ENCODE measurements around the gene CLDND1.

CLDND1 gene

DNA sequence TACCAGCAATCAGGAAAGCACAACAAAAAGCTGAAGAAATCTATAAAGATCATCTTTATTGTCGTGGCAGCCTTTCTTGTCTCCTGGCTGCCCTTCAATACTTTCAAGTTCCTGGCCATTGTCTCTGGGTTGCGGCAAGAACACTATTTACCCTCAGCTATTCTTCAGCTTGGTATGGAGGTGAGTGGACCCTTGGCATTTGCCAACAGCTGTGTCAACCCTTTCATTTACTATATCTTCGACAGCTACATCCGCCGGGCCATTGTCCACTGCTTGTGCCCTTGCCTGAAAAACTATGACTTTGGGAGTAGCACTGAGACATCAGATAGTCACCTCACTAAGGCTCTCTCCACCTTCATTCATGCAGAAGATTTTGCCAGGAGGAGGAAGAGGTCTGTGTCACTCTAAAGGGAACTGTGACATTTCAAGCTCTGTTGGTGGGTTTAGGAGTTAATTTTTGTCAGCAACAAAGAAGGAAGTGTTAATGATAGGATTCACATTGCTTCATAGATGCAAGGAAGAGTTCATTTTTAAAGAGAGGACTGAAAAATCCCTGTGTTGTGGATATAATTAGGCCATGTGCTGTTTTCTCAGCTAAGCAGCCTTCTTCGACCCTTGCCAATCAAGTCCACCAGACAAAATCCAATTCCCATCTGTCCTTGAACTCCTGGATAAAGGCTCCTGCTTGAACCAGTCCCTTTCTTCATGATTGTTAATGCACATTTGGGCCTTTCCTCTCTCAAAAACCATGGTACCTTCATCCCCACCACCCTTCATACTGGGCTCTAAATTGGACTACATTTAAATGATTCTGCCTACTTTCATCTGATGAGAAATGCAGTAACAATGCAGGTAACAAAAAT is 10.2 kb upstream of the CLDND1 start:
- H3K4me1 Mint-ChIP-seq: peaks cover 29% of the 10 kb centered on the region

GRCh38 chr3:98532275-98532637 is 9.6 kb upstream of the CLDND1 start:
- no peak for ATAC-seq
- Mint-ChIP-seq H3K4me1 (peaks cover 29% of the 10 kb centered on the region), H3K36me3 (peaks cover 43% of the 10 kb centered on the region), H3K4me3 (peak overlapping the region; percentile 84), H3K9me3 (no peaks in the 10 kb centered on the region), H3K27me3 (no peaks in the 10 kb centered on the region), H3K27ac (peak overlapping the region; percentile 77)

More for the DNA sequence above, 10.2 kb upstream of the CLDND1 start:
- ATAC-seq: no peak
- H3K27me3 Mint-ChIP-seq: no peaks in the 10 kb centered on the region
- peak overlapping the region; percentile 77 for H3K27ac Mint-ChIP-seq
- H3K36me3 Mint-ChIP-seq: peaks cover 43% of the 10 kb centered on the region
- H3K9me3 Mint-ChIP-seq: no peaks in the 10 kb centered on the region
- peak overlapping the region; percentile 84 for H3K4me3 Mint-ChIP-seq

DNA sequence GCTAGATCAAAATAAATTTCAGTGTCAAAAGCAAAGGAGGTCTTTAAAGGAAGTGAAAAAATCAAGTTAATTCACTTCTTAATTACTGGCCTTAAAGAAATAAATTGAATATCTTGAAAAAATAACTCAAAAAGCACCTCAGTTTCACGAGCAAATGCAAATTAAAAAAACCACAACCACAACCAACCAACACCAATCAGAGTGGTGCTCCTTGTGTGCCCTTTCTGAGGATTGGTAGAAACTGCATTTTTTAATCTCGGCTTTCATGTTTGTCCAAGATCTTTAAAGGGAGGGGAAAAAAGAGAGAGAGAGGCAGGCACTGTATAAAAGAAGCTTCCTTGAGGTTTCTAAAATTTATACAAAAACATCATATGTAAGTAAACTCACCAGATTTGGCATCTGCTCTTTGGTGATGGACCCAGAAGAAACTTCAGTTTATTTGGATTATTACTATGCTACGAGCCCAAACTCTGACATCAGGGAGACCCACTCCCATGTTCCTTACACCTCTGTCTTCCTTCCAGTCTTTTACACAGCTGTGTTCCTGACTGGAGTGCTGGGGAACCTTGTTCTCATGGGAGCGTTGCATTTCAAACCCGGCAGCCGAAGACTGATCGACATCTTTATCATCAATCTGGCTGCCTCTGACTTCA is 9.0 kb upstream of the CLDND1 start, which contains the start of gene GPR15:
Gene GPR15, plus strand, starts transcription at position 357 of the 653 bp plus-strand sequence. Its CDS starts 56 bp downstream, at position 413.
- Mint-ChIP-seq H3K27me3 (no peaks in the 10 kb centered on the region), H3K4me3 (peak within 1 kb of the TSS; percentile 84), H3K27ac (peak within 1 kb of the TSS; percentile 77), H3K4me1 (peaks cover 29% of the 10 kb centered on the region), H3K9me3 (no peaks in the 10 kb centered on the region), H3K36me3 (peaks cover 43% of the 10 kb centered on the region)
- ATAC-seq: peak; percentile 61

DNA sequence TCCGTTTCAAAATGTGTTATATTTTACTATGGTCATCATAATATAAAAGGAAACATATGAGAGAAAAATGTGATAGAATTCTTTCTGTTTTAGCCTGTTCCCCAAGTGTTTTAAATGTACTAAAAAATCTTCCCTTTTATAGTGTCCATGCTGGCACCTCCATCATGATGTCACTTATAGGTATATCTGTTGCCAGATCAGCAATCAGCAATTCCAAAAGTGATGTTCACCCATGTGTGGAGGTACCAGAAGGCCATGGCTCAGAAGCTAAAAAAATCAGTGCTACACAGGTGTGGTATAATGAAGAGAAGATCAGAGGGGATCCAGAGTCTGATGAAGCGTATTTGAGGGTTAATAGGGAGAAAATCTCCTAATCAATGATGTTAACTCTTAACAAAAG is 8.0 kb upstream of the CLDND1 start:
- Mint-ChIP-seq H3K9me3 (no peaks in the 10 kb centered on the region), H3K27ac (peak overlapping the region; percentile 77), H3K27me3 (no peaks in the 10 kb centered on the region), H3K36me3 (peaks cover 43% of the 10 kb centered on the region), H3K4me1 (peaks cover 29% of the 10 kb centered on the region), H3K4me3 (peak overlapping the region; percentile 84)
- ATAC-seq: no peak

- no peaks in the 10 kb centered on the region for H3K27me3 Mint-ChIP-seq
- peak overlapping the region; percentile 84 for H3K4me3 Mint-ChIP-seq
- no peaks in the 10 kb centered on the region for H3K9me3 Mint-ChIP-seq
- no peak for ATAC-seq
- H3K27ac Mint-ChIP-seq: peak overlapping the region; percentile 43
- peaks cover 32% of the 10 kb centered on the region for H3K4me1 Mint-ChIP-seq
- peaks cover 47% of the 10 kb centered on the region for H3K36me3 Mint-ChIP-seq
These were observed 7.3 kb upstream of the CLDND1 start for GRCh38 chr3:98529856-98530459.

DNA sequence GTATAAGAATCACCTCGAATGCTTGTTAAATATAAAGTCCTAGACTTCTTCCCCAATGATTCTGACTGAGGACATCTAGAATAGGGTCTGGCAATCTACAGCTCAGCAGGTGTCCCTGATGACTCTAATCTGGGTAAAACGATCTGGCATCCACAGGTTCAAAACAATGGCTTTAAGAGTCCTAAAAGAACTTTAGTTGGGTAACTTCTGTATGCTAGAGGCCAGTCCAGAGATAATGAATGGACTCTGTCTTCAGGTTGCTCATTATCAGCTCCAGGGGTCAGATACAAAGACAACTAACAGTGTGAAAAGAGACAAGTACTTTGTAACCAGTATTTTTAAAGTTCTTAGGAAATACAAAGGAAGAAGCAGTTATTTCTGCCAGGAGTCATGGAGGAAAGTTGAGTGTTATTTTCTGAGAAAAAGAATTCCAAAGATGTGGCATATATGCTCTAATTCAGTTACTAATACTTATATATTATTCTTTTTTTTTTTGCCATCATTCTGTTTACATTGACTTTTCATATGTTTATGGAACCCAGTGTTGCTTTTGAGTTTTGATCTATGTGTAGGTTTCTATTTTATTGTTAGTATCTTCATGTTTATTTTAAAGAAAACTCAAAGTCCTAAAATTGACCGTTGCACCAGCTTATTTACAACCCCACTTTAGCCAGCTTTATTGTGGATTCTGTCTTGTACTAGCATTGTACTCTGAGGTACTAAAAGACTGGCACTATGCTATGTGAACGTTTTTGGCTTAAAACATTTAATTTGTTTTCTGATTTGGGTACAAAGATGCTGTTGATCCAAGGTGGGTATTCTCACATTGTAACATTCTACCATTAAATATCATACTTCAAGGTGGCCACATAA is 6.0 kb upstream of the CLDND1 start:
- no peak for ATAC-seq
- Mint-ChIP-seq H3K36me3 (peaks cover 59% of the 10 kb centered on the region), H3K27ac (peak overlapping the region; percentile 51), H3K4me1 (peaks cover 43% of the 10 kb centered on the region), H3K27me3 (no peaks in the 10 kb centered on the region), H3K9me3 (no peaks in the 10 kb centered on the region), H3K4me3 (peak overlapping the region; percentile 67)

- Mint-ChIP-seq H3K4me1 (peaks cover 55% of the 10 kb centered on the region), H3K27me3 (no peaks in the 10 kb centered on the region), H3K27ac (peak overlapping the region; percentile 40), H3K9me3 (no peaks in the 10 kb centered on the region), H3K36me3 (peaks cover 42% of the 10 kb centered on the region), H3K4me3 (no peak overlapping the region)
- ATAC-seq: no peak
These were observed 2.8 kb upstream of the CLDND1 start for GRCh38 chr3:98525494-98525893.

- Mint-ChIP-seq H3K27me3 (no peaks in the 10 kb centered on the region), H3K9me3 (no peaks in the 10 kb centered on the region), H3K4me3 (peak overlapping the region; percentile 89), H3K4me1 (peaks cover 64% of the 10 kb centered on the region), H3K36me3 (peaks cover 55% of the 10 kb centered on the region), H3K27ac (peak overlapping the region; percentile 72)
- ATAC-seq: peak; percentile 73
These were observed 682 bp downstream of the CLDND1 start for GRCh38 chr3:98521897-98522543.

GRCh38 chr3:98519351-98519750 is 3.4 kb downstream of the CLDND1 start:
- Mint-ChIP-seq H3K9me3 (no peaks in the 10 kb centered on the region), H3K27ac (no peak overlapping the region), H3K36me3 (peaks cover 63% of the 10 kb centered on the region), H3K4me1 (peaks cover 54% of the 10 kb centered on the region), H3K27me3 (no peaks in the 10 kb centered on the region), H3K4me3 (peak overlapping the region; percentile 4)
- no peak for ATAC-seq

GRCh38 chr3:98518816-98519215 is 3.9 kb downstream of the CLDND1 start:
- ATAC-seq: no peak
- Mint-ChIP-seq H3K36me3 (peaks cover 62% of the 10 kb centered on the region), H3K9me3 (no peaks in the 10 kb centered on the region), H3K27ac (no peak overlapping the region), H3K4me3 (no peak overlapping the region), H3K27me3 (no peaks in the 10 kb centered on the region), H3K4me1 (peaks cover 51% of the 10 kb centered on the region)

DNA sequence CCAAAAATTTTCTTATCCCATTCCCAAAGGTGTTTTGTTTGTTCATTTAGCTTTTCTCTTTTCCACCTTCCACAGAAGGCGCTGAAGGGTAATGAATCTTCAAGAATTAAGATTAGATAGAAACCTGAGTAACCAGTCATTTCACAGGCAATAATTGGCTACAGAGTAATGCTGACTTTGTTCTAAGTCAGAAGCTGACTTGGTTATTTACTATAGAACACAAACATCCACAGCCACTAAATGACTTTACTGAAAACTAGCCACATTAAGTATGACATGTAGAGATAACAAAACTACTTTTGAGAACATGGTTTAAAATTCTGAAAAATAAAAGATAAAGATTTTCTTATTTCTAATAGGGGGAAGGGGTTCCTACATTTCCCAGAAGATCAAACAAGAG is 7.8 kb downstream of the CLDND1 start:
- peaks cover 66% of the 10 kb centered on the region for H3K36me3 Mint-ChIP-seq
- no peaks in the 10 kb centered on the region for H3K27me3 Mint-ChIP-seq
- peaks cover 32% of the 10 kb centered on the region for H3K4me1 Mint-ChIP-seq
- ATAC-seq: no peak
- no peaks in the 10 kb centered on the region for H3K9me3 Mint-ChIP-seq
- H3K4me3 Mint-ChIP-seq: no peak overlapping the region
- no peak overlapping the region for H3K27ac Mint-ChIP-seq

DNA sequence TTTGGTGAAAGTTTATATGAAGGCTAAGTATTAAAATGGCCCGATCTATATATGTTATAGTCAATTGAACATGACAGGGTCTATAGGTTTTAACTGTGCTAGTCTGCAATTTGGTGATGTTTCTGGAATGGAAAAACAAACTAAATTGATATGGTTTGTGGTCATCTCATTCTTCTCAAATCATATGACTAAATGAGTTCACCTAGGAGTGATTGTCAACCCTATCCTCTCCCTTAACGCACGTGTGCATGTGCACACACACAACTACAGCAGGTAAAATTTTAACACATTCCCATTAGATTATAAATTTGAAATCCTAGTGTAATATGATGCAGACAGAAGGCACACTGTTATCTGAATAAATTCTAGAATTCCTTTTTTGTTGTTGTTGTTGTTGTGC is 9.0 kb downstream of the CLDND1 start:
- H3K27me3 Mint-ChIP-seq: no peaks in the 10 kb centered on the region
- H3K4me3 Mint-ChIP-seq: no peak overlapping the region
- H3K27ac Mint-ChIP-seq: no peak overlapping the region
- H3K9me3 Mint-ChIP-seq: no peaks in the 10 kb centered on the region
- no peak for ATAC-seq
- peaks cover 22% of the 10 kb centered on the region for H3K4me1 Mint-ChIP-seq
- H3K36me3 Mint-ChIP-seq: peaks cover 63% of the 10 kb centered on the region

DNA sequence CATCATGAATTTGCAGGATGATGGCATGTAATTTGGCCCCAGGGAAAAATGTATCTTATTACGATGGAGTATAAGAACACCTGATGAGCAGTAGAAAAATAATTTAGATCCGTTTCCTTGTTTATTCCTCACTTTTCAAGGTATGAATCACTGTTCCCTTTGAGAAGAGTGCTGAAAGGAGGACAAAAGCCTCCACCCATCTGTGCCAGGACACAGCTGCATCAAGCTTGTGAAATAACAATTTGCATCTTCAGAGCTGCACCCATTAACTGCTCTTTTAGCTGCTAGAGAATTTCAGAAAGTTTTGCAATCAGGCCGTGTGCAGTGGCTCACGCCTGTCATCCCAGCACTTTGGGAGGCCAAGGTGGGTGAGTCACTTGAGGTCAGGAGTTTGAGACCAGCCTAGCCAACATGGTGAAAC is 9.6 kb downstream of the CLDND1 start:
- Mint-ChIP-seq H3K4me1 (peaks cover 17% of the 10 kb centered on the region), H3K9me3 (no peaks in the 10 kb centered on the region), H3K4me3 (no peak overlapping the region), H3K36me3 (peaks cover 65% of the 10 kb centered on the region), H3K27ac (no peak overlapping the region), H3K27me3 (no peaks in the 10 kb centered on the region)
- ATAC-seq: no peak

- ATAC-seq: no peak
- H3K36me3 Mint-ChIP-seq: peaks cover 68% of the 10 kb centered on the region
- H3K4me1 Mint-ChIP-seq: peaks cover 13% of the 10 kb centered on the region
- no peaks in the 10 kb centered on the region for H3K27me3 Mint-ChIP-seq
- H3K9me3 Mint-ChIP-seq: no peaks in the 10 kb centered on the region
- no peak overlapping the region for H3K4me3 Mint-ChIP-seq
- no peak overlapping the region for H3K27ac Mint-ChIP-seq
These were observed 10.1 kb downstream of the CLDND1 start for GRCh38 chr3:98512576-98512975.
